Raji (cell line): ENCODE results near the gene VWA5B1.

Source experiments
- POLR2A ChIP-seq: IDR thresholded peaks from 2 replicates; pipeline ENCODE4 v1.6.1; 2011; ENCODE audit warnings: low read depth, low read length, control low read depth; ENCODE audit not compliant: insufficient read depth

Gene VWA5B1

GRCh38 chr1:20302108-20302471 is 11.4 kb downstream of the VWA5B1 start:
- TF ChIP-seq POLR2A: no peak

- TF ChIP-seq POLR2A: no peak
Measured at GRCh38 chr1:20307026-20307425, 16.4 kb downstream of the VWA5B1 start.

- TF ChIP-seq POLR2A: no peak
Measured at GRCh38 chr1:20308569-20308968, 17.9 kb downstream of the VWA5B1 start.

- no peak for TF ChIP-seq POLR2A
Measured at GRCh38 chr1:20311289-20311688, 20.6 kb downstream of the VWA5B1 start.

GRCh38 chr1:20312310-20312709 is 21.6 kb downstream of the VWA5B1 start:
- TF ChIP-seq POLR2A: no peak

- no peak for TF ChIP-seq POLR2A
Measured at GRCh38 chr1:20312818-20313217, 22.1 kb downstream of the VWA5B1 start.

- TF ChIP-seq POLR2A: no peak
Measured at GRCh38 chr1:20317471-20317870, 26.8 kb downstream of the VWA5B1 start.

- TF ChIP-seq POLR2A: no peak
Measured at GRCh38 chr1:20318521-20318920, 27.8 kb downstream of the VWA5B1 start.

GRCh38 chr1:20318971-20319370 is 28.3 kb downstream of the VWA5B1 start:
- TF ChIP-seq POLR2A: no peak

- no peak for TF ChIP-seq POLR2A
Measured at GRCh38 chr1:20319456-20320220, 29.0 kb downstream of the VWA5B1 start.

GRCh38 chr1:20320704-20321103 is 30.0 kb downstream of the VWA5B1 start:
- TF ChIP-seq POLR2A: no peak

GRCh38 chr1:20321573-20321972 is 30.9 kb downstream of the VWA5B1 start:
- TF ChIP-seq POLR2A: no peak

- no peak for TF ChIP-seq POLR2A
Measured at GRCh38 chr1:20322081-20322824, 31.6 kb downstream of the VWA5B1 start.

GRCh38 chr1:20322825-20323612 is 32.3 kb downstream of the VWA5B1 start:
- no peak for TF ChIP-seq POLR2A

- TF ChIP-seq POLR2A: no peak
Measured at GRCh38 chr1:20323613-20323920, 32.9 kb downstream of the VWA5B1 start.

GRCh38 chr1:20324704-20325406 is 34.2 kb downstream of the VWA5B1 start:
- TF ChIP-seq POLR2A: no peak

GRCh38 chr1:20325407-20325843 is 34.8 kb downstream of the VWA5B1 start:
- TF ChIP-seq POLR2A: no peak
